COLO668 (cell line): Measurements from ENCODE around the gene PARP9.

ENCODE experiments used
- DNase-seq: peaks from one replicate; lab custom pipeline; 2025; ENCODE audit not compliant: unreplicated experiment; lab: John Stamatoyannopoulos, UW

The PARP9 gene

DNA sequence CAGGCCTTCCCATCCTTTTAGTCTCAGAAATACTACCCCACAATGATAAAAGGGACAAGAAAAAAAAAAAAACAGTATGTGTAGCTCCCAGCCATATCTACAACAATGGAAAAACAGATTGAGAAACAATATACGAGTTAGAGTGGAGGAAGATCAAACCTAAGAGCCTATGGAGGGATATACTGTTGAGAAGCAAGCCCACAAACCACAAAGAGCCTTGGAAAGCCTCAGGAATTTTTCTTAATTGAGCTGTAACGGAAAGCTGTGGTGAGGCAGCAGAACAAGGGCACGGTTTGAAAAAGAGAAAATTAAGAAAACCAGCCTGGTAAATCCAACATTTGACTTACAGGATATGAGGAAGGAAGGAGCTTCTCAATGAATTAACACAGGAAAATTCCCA lies 70.8 kb downstream of the PARP9 start:
- no peak for DNase-seq

- no peak for DNase-seq
Measured at GRCh38 chr3:122488262-122488973, 75.7 kb downstream of the PARP9 start.

DNA sequence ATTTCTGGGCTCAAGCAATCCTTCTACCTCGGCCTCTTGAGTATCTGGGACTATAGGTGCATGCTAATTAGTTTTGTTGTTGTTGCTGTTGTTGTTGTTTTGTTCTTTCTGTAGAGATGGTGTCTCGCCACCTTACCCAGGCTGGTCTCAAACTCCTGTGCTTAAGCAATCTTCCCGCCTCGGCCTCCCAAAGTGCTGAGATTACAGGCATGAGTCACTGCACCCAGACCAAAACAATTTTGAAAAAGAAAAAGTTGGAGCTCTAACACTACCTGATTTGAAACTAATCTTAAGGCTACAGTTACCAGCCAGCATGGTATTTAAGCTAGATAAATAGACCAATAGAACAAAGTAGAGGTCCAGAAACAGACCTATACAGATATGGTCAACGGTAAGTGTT lies 79.1 kb downstream of the PARP9 start:
- DNase-seq: no peak

DNA sequence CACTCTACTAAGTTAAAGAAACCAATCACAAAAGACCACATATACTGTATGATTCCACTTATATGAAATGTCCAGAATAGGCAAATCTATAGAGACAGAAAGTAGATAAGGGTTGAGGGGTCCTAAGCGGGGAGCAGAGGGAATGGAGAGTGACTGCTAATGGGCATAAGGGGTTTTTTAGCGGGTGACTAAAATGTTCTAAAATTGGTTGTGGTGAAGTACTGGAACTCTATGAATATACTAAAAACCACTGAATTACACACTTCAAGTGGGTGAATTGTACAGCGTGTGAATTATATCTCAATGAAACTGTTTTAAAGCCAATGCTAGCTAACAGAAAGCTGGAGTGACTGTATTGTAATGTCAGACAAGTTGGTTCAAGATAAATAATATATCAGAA lies 82.7 kb downstream of the PARP9 start:
- no peak for DNase-seq
